Activated CD4-positive, alpha-beta T cell treated with anti-CD3 and anti-CD28 coated beads, Interleukin-2, amount 50 U/mL, for 48 hours (primary cell): Measurements from ENCODE around the gene TMEM240.
"Not testable (repeated sequence)": the region's sequence is repeated elsewhere in the genome, so short reads cannot be mapped to it uniquely, and the experiment has no call there.

Experiments
- DNase-seq, 2 experiments: peaks; one replicate each; pipeline ENCODE4 v3.0.0-alpha.2; 2020

TMEM240 gene

DNA sequence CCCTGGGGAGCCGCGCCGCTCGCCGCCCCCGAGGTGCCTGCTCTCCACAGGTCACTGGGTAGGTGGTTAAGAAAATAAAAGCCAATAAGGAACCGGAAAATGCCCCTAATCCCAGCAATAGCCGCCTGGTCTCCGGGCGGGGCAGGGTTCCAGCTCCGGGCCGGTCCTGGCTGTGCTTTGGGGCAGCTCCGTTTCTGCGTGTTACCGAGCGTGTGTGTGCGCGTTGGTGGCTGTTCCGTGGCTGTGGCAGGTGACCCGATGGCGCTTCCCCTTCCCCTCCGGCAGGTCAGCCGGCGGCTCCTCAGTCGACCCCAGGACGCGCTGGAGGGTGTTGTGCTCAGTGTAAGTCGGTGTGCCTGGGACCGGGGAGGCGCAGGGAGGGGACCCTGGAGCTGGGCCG lies 17.2 kb downstream of the TMEM240 start:
- not testable (repeated sequence) for DNase-seq

DNA sequence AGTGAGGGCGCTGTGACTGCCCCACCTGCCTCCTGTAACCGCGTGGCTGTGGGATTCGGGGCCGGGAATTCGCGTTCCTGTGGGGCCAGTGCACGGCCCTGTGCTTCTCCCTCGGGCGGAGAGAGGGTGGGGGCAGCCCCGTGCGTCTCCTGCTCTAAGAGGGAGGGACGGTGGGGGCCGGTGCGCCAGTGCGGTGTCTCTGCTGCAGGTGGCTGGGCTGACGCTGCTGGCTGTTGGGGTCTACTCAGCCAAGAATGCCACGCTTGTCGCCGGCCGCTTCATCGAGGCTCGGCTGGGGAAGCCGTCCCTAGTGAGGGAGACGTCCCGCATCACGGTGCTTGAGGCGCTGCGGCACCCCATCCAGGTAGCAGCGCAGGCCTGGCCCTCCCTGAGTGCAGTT lies 17.9 kb downstream of the TMEM240 start:
- DNase-seq = not testable (repeated sequence)

DNA sequence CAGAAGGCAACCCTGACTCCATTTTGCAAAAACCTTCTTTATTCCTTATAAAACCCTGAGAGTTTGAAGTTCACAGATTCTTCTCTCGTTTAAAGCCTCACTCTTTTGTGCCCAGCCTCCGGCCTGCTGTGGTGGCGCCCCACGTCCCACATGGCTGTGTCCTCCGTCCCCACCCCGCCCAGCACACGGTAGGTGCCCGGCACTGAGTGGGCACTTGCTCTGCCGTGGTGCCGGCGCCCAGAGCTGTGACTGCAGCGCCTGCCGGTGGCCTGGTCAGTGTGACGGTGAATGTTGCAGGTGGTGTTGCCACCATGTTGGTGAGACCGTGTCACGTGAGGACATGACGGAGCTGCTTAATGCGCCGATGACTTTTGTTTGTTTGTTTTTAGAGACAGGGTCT lies 19.1 kb downstream of the TMEM240 start:
- no peak for DNase-seq

DNA sequence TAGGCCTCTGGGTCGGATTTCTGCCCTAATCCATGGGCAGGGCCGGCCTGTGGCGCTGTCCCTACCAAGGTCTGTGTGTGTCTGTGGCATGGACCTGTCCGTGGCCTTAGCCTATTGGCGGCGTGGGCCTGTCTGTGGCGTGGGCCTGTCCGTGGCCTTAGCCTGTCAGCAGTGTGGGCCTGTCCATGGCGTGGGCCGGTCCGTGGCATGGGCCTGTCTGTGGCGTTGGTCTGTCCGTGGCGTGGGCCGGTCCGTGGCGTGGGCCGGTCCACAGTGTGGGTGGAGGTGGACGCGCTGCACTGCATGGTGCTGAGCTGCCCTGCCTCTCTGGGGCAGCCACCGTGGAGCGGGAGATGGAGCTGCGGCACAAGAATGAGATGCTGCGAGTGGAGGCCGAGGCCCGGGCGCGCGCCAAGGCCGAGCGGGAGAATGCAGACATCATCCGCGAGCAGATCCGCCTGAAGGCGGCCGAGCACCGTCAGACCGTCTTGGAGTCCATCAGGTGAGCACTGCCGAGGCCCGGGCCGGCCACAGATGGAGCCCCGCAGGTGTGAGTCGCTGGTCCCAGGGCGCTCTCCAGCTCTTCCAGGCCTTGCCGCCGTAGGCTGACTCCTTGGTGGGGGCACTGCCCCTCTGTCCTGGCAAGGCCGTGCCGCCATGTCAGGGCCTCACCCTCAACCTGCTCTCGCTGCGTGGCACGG lies 20.5 kb downstream of the TMEM240 start:
- DNase-seq = not testable (repeated sequence)

DNA sequence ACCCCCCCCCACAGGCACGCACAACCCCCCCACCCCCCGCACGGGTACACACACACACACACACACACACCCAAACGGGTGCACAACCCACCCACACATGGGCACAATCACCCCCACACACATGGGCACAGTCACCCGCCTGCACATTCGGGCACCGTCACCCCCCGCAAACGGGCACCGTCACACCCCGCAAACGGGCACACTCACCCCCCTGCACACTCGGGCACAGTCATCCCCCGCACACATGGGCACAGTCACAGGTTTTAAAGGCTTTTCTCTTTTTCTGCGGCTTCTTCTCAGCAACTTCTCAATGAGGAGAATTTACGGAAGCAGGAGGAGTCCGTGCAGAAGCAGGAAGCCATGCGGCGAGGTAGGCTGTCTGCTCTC lies 21.8 kb downstream of the TMEM240 start:
- DNase-seq = not testable (repeated sequence)

DNA sequence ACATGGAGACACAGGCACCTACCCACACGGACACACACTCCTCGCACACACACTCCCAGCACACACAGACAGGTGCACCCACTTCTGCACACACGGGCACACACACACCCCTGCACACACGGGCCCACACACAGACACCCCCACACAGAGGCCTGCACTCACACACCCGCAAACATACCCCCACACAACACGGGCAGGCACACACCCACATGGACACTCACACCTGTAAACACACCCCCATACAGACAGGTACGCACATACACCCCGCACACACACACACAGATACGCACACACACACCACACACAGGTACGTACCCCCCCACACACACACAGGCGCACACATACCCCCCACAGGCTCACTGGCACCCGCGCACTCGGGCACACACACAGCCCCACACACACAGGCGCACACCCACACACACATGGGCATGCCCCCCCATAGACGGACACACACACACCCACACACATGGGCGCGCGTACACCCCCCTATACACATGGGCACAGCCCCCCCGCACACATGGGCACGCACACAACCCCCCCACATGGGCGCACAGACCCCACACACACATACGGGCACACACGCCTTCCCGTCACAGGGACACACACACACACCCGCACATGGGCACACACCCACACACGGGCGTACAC lies 22.3 kb downstream of the TMEM240 start:
- no peak for DNase-seq

DNA sequence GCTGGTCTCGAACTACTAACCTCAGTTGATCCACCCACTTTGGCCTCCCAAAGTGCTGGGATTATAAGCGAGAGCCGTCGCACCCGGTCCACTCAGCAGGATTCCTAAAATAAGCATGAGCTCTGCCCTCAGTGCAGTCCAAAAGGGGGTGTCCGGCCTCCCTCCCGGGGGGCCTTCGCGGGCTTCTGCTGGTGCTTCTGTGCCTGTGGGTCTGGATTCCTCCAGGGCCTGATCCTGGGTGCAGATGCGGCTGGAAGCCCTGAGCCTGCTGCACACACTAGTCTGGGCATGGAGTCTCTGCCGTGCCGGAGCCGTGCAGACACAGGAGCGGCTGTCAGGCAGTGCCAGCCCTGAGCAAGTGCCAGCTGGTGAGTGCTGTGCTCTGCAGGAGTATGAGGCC lies 23.5 kb downstream of the TMEM240 start:
- DNase-seq = not testable (repeated sequence)

DNA sequence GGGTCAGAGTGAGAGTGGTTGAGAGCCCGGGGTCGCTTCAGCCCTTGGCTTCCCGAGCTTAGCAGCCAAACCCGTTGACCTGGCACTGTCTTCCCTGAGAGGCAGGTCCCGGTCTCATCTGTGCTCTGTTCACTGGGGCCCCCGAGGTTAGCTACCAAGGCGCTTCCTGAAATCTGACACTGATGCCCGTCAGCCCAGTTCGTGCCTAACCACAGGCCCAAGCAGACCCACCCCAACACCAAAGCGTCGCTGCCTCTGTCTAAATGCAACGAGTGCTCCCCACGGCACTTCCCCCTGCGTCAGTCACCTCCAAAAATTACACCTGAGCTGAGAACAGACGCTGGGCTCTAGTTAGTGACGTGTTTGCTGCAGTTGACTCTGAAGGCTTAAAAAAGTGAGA lies 26.0 kb downstream of the TMEM240 start:
- DNase-seq = not testable (repeated sequence)

DNA sequence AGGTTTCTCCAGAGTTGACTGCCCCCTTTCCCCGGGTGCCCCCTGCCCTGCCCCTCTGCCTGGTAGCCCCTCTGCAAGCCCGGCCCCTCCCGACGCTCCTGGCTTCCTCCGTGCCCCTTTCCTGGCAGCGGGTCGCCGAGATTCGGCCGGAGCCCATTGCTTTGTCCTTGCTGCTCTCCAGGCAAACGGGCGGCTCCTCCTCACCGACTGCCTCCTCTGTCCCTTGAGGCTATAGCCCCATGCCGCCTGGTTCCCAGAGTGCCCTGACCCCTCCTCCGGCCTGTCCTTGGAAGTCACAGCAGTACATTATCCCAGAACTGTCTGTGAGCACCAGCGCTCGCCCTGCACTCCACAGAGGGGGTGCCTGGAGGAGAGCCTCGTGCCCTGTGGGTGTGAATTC lies 26.7 kb downstream of the TMEM240 start:
- not testable (repeated sequence) for DNase-seq

DNA sequence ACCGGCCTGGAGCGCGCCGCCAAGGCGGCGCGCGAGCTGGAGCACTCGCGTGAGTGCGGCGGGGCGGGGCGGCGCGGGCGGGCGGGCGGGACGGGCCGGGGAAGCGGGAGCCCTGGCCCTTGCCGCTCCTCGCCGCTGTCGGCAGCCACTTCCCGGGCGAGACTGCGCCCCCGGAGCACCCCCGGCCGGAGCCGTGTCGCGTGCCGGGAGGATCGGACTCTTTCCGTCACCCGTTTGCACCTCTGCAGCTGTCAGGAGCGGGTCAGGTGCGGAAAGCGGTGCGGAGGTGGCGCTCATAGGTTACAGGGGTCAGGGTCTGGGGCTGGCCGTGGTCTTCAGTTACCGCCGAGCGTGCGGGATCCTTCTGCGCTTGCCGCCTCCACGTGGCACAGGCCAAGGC lies 28.0 kb downstream of the TMEM240 start:
- peak; percentile 16 to 20 for DNase-seq

DNA sequence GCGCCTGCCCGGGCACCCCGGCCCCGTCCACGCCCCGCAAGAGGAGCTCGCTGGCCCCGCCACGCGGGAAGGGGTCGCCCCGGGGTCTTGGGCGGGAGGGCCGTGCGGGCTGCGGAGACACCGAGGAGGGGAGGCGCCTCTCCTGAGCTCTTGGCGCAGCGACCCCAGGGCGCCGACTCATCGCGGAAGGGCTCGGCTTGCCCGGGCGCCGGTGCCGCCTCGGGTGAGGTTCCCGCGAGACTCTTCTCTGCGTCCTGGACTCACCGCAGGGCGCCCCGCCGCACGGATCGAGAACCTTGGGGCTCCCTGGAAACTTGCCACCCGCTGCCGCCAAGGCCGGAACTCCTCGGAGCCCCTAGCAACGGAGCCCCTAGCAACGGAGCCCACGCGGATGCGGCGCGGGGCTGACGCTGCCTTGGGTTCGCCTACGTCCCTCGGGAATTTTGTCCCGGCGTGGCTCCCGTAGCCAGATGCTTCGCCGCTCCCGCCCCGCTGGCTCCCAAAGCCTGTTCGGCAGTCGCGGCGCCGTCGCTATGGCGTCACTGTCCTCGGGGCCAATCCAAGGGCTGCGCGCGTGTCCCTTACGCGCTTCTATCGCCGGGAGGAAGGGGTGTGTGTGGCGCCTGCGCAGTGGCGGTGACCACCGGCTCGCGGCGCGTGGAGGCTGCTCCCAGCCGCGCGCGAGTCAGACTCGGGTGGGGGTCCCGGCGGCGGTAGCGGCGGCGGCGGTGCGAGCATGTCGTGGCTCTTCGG lies 28.7 kb downstream of the TMEM240 start, which contains the start of gene ATAD3A:
TSS of gene ATAD3A (plus strand) at position 630 of the 753 bp plus-strand sequence. CDS start at position 737, 107 bp downstream.
- peak; percentile 97 to 98 for DNase-seq

DNA sequence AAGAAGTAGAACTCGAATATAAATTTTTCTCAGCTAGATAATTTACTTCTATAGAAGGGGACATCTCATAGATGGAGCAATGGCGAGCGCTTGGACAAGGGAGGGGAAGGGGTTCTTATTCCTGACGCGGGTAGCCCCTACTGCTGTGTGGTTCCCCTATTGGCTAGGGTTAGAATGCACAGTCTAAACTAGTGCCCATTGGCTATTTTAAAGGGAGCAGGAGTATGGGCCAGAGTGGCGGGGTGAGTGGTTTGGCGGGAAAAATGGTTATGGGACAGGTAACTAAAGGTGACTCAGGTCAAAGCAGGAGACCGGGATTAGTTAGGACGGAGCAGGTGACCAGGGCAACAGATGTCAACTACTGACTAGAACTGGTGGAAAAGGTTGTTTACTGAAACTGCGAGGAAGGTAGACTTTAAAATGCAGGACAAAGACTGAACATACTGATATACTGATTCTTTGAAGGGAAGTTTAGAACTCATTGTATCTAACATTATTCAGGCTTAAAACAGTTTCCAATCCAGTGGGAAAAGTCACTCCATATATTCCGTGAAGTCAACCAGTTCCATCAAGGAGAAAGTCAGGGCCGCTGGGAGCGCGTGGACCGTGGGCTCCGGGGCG lies 29.4 kb downstream of the TMEM240 start:
- peak; percentile 22 to 35 for DNase-seq

DNA sequence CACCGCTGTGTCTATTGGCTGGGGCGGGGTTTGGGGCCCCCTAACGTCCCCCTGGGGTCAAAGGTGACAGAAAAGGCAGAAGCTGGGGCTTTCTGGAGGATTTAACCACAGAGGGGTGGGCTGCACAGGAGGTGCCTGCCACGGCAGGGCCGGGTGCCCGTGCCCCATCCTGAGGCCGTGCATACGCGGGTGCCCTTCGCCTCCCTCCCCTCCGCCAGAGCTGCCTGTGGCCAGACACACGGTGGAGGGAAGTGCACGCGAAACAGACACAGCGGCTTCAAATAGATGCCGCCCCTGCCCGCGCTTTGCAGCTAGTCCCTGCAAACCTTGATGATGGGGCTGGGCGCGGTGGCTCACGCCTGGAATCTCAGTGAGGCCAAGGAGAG lies 31.0 kb downstream of the TMEM240 start:
- not testable (repeated sequence) for DNase-seq

DNA sequence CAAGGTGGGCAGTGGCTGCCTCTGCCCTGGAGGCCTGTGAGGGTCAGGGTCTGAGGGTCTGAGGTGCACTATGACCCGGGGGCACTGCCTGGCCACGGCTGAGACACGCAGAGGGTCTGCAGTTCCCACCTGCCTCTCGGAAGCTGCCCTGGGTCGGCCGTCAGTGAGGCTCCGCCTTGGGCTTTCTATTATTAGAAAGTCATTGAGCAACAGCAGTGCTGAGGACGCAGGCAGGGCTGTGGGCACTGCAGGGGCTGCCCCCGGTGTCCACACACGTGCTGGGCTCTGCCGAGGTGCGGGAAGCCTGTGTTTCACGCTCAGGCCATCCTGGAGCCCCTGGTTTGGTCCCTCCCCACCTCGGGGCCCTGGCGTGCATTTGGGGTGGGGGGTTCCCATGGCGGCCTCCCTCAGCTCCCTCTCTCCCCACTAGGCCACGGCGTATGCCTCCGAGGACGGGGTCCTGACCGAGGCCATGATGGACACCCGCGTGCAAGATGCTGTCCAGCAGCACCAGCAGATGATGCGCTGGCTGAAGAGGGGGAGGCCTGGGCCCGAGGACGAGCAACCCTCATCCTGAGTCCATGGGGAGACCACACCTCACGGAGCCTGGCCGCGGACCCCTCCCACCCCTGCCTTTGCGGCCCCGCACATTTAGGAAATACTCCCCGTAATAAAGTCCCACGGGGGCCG lies 31.5 kb downstream of the TMEM240 start:
- not testable (repeated sequence) for DNase-seq

DNA sequence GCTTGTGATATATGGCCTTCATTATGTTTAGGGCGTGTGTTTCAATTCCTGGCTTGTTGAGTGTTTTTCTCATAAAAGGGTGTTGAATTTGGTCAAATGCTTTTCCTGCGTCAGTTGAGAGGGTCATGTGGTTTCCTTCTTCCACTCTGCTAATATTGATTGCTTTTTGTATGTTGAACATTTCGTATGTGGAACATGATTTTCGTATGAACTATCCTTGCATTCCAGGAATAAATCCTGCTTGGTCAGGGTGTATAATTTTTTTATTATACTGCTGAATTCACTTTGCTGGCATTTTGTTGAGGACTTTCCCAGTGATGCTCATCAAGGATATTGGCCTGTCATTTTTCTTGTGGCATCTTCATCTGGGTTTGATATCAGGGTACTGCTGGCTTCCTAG lies 33.1 kb downstream of the TMEM240 start:
- DNase-seq = no peak

DNA sequence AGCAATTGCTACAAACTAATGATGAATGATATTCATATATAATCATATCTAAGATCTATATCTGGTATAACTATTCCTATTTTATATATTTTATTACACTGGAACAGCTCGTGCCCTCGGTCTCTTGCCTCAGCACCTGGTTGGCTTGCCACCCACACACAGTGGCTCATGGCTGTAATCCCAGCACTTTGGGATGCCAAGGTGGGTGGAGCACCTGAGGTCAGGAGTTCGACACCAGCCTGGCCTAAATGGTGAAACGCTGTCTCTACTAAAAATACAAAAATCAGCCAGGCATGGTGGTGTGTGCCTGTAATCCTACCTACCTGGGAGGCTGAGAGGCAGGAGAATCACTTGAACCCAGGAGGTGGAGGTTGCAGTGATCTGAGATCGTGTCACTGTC lies 34.6 kb downstream of the TMEM240 start:
- not testable (repeated sequence) for DNase-seq

DNA sequence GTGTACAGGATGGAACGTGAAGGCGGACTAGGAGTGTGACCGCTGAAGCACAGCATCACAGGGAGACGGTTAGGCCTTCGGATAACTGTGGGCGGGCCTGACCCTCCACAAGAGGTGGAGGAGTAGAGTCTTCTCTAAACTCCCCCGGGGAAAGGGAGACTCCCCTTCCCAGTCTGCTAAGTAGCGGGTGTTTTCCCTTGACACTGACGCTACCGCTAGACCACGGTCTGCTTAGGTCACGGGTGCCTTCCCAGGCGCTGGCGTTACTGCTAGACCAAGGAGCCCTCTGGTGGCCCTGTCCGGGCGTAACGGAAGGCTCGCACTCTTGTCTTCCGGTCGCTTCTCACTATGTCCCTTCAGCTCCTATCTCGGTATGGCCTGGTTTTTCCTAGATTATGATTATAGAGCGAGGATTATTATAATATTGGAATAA lies 35.0 kb downstream of the TMEM240 start:
- peak; percentile 39 to 52 for DNase-seq

DNA sequence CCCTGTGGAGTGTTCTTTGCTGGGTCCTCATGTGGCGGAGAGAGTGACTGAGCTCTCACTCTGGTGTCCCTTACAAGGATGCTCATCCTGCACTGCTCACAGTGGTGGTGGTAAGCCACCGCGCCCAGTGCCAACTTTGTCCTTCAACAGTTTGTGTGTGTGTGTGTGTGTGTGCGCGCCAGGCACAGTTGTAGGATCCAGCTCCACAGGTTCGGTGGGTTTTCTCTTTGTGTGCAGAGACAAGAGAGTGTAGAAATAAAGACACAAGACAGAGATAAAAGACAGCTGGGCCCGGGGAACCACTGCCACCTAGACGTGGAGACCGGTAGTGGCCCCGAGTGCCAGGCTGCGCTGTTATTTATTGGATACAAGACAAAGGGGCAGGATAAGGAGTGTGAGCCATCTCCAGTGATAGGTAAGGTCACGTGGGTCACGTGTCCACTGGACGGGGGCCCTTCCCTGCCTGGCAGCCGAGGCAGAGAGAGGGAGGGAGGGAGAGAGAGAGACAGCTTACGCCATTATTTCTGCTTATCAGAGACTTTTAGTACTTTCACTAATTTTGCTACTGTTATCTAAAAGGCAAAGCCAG lies 35.6 kb downstream of the TMEM240 start:
- peak; percentile 77 to 85 for DNase-seq

DNA sequence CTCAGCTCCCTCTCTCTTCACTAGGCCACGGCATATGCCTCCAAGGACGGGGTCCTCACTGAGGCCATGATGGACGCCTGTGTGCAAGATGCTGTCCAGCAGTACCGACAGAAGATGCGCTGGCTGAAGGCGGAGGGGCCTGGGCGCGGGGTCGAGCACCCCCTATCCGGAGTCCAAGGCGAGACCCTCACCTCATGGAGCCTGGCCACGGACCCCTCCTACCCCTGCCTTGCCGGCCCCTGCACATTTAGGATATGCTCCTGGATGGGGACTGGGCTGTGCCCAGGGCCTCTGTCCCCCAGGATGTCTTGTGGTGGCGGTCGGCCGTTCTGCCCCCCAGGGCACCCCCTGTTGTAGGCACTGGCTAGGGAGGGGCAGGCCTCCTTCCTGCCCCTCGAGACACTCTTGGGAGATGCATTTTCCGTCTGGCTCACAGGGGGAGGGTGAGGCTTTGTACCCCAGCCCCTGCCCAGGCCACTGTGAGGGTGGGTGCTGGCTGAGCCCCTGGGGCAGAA lies 44.9 kb downstream of the TMEM240 start:
- DNase-seq = not testable (repeated sequence)

DNA sequence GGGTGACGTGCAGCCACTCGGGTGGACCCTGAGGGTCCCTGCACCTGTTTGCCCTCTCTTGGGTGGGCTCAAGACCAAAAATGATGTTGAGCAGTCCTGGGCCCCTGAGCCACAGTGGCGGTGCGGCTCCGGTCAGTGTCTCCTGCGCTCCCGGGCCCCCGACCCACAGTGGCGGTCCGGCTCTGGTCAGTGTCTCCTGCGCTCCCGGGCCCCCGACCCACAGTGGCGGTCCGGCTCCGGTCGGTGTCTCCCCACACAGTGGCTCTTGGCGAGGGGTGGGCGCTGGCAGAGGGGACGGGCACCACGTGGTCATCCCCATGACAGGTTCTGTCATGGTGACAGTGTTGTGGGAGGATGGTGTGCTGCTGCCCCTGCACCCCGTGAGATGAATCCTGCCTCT lies 46.1 kb downstream of the TMEM240 start:
- not testable (repeated sequence) for DNase-seq

DNA sequence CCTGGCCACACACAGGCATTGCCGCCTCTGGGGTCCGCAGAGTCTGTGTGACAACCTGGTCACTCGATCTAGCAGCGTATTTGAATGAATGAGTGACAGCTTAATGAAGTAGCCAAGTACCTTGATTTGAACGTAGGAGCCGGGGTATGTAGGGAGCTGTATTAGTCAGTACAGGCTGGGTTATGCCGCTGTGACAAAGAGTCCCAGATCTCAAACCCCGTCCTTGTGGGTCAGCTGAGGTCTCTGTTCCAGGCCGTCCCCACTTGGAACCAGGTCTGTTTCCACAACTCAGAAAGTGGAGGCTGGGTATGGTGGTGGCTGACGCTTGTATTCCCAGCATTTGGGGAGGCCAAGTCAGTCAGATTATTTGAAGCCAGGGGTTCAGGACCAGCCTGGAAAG lies 48.8 kb downstream of the TMEM240 start:
- no peak for DNase-seq
